Kidney epithelial cell (primary cell): Measurements from ENCODE around the gene C8B. TPM values are rescaled to one million over a fixed set of nuclear protein-coding genes. Genes with fewer than 3 reads are reported as not detected.

Experiments
- DNase-seq: peaks from one replicate; pipeline ENCODE4 v3.0.0-alpha.2; 2010; ENCODE audit warnings: low read depth
- H3K27me3 ChIP-seq: 2 replicates; pipeline ENCODE4 v1.6.0; 2011; ENCODE audit warnings: low read length; ENCODE audit not compliant: control insufficient read depth, insufficient read depth
- H3K36me3 ChIP-seq: 2 replicates; pipeline ENCODE4 v1.5.1; 2011; ENCODE audit warnings: low read length; ENCODE audit not compliant: control insufficient read depth, insufficient read depth
- H3K4me3 ChIP-seq: 2 replicates; pipeline ENCODE4 v1.5.1; 2011; ENCODE audit warnings: low read depth, mild to moderate bottlenecking, control low read depth, low read length
- total RNA-seq: library from RNA; depleted of rRNA; stranded (reverse); fragments of >200 nt; gene quantifications from 2 replicates; pipeline ENCODE4 v1.2.3, GENCODE V29; 2015
- TF ChIP-seq, protein P1 (sequence below): IDR thresholded peaks from 2 replicates; pipeline ENCODE4 v1.5.1; 2011; ENCODE audit warnings: mild to moderate bottlenecking, moderate library complexity, low read length, control low read depth, inconsistent platforms; ENCODE audit not compliant: insufficient read depth, poor library complexity, severe bottlenecking

C8B gene
- total RNA-seq, 1 donor from 2014 or later: not detected

DNA sequence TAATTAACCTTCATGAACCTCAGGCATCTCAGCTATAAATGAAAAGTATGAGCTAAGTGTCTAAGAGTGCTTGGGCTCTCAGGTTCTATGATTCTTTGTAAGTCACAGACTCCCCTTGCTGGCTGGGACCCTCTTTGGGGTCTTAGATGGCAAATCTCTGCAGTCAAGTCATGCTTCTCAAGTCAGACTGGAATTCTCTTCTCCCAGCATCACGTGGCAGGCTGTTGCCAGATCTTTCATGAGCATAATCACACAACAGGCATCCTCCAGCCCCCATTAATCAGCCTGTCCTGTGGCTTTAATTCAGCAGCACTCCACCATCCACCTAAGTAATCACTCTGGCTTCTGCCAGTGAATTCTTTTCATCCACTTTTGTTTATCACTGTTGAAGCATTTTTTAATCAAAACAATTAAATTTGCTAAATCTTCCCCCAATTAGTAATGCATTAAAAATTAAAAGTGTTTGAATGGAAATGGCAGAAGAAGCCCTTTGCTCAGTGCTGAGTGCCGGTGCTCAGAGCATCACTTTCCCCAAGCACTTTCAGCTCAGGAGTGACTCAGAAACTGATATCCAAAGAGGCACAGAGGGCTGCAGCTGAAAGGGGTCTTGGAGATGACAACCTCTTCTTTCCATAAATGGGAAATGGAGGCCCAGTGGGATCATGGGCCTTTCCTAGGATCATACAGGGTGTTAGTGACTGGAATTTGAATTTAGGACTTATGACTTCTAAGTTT lies 61.0 kb downstream of the C8B start:
- Histone ChIP-seq H3K27me3 (no peaks in the 10 kb centered on the region), H3K4me3 (no peak overlapping the region), H3K36me3 (no peaks in the 10 kb centered on the region)
- no peak for DNase-seq
- TF ChIP-seq, protein P1, sequence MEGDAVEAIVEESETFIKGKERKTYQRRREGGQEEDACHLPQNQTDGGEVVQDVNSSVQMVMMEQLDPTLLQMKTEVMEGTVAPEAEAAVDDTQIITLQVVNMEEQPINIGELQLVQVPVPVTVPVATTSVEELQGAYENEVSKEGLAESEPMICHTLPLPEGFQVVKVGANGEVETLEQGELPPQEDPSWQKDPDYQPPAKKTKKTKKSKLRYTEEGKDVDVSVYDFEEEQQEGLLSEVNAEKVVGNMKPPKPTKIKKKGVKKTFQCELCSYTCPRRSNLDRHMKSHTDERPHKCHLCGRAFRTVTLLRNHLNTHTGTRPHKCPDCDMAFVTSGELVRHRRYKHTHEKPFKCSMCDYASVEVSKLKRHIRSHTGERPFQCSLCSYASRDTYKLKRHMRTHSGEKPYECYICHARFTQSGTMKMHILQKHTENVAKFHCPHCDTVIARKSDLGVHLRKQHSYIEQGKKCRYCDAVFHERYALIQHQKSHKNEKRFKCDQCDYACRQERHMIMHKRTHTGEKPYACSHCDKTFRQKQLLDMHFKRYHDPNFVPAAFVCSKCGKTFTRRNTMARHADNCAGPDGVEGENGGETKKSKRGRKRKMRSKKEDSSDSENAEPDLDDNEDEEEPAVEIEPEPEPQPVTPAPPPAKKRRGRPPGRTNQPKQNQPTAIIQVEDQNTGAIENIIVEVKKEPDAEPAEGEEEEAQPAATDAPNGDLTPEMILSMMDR: no peak

DNA sequence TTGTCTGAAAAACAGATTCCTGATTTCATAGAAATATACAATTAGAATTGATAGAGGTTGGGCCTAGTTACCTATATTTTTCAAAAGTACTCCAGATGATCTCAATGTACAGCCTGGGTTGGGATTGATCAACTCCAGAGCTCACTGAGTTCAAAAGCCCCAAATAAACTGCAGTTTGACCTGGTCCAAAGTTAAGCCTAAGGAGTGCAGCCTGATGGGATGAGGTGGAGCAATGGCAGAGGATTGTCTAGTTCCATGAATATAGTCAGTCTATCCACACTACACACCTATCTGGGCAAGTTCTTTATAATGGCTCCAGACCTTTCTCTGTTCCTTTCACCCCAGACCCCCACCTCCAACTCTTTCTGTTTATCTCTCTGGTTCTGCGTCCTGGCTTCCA lies 62.0 kb downstream of the C8B start:
- TF ChIP-seq, protein P1: no peak
- DNase-seq: no peak
- H3K36me3 ChIP-seq: no peaks in the 10 kb centered on the region
- H3K4me3 ChIP-seq: no peak overlapping the region
- no peaks in the 10 kb centered on the region for H3K27me3 ChIP-seq

DNA sequence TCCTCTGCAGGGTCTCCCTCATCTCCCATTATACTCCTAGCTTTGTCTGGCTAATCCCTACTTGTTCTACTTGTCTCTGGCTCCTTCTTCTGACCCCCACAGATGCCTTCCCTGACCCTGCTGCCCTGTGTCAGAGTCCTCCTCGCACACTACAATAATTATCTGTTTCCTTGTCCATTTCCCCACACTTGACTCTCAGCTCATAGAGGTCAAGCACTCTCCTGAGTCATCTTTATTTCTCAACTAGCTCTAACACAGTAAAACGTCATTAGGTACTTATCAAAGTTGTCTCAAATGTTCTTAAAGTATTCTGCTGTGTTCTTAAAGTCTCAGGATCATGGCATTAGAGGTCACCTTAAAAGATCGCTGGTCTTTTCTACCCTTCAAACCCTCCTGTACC lies 64.1 kb downstream of the C8B start:
- H3K27me3 ChIP-seq: no peaks in the 10 kb centered on the region
- TF ChIP-seq, protein P1: no peak
- H3K4me3 ChIP-seq: no peak overlapping the region
- no peak for DNase-seq
- H3K36me3 ChIP-seq: no peaks in the 10 kb centered on the region

DNA sequence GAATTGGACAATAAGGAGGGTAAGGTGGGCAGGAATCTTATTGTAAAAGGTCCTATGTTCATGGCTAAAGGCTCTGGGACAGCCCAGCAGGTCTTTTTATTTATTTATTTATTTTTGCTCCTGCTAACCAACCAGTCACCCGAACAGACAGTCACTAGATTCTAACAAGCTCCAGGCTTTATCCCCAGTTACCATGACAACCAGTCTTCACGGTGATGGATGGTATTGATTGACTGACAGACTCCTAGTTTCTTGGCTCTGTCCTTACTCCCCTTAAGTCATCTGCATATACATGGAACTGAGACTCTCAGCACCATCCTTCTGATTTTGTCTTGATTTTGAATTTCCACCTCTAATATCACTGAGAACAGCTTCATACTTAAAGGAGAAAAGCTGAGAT lies 66.9 kb downstream of the C8B start:
- TF ChIP-seq, protein P1: no peak
- Histone ChIP-seq H3K27me3 (no peaks in the 10 kb centered on the region), H3K4me3 (no peak overlapping the region), H3K36me3 (no peaks in the 10 kb centered on the region)
- DNase-seq: no peak

DNA sequence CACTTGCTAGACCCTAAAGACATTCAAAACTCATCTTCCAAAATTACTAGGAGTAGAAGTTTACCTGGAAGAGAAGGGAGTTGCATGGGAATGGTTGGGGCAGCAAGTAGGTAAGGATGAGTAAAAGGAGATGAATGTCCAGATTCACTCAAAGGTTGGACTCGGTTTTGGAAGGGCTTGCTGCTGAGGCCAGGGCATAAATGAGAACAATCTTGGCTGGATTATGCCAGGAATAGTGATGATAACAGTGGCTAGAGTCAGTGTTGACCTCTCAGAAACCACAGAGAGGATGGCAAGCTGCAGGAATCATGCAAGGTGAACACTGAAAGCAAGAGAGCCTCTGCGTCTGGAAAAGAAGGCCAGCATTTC lies 67.8 kb downstream of the C8B start:
- no peak for DNase-seq
- TF ChIP-seq, protein P1: no peak
- no peaks in the 10 kb centered on the region for H3K36me3 ChIP-seq
- no peaks in the 10 kb centered on the region for H3K27me3 ChIP-seq
- no peak overlapping the region for H3K4me3 ChIP-seq
